ENCODE data around the gene SIAH3.

SIAH3 gene

DNA sequence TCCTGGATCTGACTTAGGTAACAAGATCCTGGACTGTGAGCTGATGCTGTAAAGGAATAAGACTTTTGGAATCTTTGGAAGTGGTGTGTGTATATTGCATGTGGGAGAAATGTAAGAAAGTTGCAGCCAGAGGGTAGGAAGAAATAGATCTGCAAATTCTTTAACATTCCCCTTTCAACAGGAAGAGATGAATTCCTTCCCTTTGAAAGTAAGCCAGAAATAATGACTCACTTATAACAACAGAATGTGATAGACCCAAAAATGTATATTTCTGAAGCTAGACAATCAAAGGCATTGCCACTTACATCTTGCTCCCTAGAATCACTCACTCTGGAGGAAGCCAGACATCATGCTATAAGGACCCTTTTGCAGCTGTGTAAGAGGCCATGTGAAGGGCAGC, 9.8 kb upstream of the SIAH3 start:
- no peak for DNase-seq

DNA sequence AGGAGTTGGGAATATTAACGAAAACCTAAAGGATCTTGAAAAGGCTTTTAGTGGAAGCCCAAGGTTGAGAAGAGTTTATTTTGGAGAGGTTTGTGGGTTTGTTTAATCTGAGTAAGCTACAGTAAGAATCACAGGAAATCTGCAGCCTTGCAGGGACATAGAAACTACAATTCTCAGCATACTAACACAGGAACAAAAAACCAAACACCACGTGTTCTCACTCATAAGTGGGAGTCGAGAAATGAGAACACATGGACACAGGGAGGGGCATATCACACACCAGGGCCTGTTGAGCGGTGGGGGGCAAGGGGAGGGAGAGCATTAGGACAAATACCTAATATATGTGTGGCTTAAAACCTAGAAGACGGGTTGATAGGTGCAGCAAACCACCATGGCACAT, 8.7 kb upstream of the SIAH3 start:
- DNase-seq = no peak

DNA sequence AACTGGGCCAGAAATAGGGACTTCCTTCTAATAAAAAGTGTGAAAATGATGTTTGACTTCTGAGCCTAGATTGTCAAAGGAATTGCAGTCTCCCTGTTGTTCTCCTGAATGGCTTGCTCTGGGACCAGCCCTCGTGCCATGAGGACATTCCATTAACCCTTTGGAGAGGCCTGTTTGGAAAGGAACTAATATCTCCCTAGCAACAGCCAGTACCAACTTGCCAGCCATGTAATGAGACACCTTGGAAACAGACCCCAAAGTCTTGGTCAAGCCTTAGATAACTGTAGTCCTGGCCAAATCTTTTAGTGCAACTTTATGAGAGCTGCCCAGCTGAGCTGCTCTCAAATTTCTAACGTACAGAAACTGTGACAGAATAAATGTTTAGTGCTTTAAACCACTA, 8.2 kb upstream of the SIAH3 start:
- DNase-seq = no peak

- no peak for DNase-seq
Observed at GRCh38 chr13:45852494-45852893, 941 bp upstream of the SIAH3 start.

DNA sequence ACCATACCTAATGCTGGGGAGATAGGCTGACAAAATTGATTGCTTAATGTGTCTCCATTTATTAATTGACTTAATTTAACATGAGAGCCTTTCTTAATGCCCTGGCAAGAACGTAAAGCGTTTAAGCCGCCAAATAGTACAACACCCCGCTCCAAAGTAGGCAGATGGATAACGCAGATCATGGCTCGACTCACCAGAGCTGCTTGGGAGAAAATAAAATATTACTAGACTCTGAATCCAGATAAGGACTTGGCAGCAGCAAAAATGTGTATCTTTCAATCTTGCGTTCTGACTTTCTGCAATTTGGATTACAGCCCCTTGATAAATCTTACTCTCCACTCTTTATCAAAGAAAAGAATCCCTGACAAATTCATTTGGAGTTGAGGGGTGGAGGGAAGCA, 403 bp upstream of the SIAH3 start:
- DNase-seq = no peak

DNA sequence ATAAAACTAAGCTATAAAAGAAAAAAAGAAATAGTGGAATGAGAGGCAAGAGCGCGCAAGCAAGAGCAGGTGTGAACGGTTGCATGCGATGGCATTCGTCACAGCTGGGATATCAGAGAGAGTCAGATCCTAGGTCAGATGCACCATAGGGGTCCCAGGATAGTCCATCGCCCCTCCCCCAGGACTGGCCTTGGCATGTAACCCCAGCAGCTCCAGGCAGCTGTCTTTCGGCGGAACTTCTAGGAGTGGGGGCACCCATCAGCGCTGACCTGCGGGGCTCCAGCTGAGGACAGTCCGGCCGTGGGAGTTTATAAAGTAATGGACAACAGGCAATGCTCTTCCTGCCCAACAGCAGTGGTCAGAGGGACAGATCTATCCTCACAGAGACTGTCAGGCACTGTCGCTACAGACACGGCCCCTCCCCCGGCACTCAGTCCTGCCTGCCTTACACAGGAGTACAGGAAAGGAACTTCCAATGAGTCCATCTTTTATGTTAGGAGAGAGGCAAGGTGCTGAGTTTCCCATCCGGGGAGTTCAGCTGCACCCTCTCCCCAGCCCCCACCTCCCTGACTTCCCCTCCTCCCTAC, 1.4 kb downstream of the SIAH3 start:
- no peak for DNase-seq

DNA sequence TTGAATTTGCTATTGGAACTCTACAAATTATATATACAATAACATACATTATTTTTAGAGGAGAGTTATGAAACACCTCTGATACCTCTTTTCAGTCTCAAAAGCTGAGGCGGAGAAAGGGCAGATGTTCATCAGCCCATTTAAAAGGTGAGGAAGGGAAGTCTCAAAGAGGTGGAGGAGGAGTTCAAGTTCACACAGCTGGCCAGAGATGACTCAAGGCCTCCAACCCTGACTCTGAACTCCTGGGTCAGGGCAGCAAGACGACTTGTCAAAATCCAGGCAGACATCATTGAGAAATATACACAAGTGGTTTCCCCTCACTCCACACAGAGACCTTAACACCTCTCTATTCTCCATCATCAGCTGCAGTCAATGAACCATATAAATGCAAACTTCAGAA, 2.1 kb downstream of the SIAH3 start:
- DNase-seq = no peak

GRCh38 chr13:45847554-45848224, 3.9 kb downstream of the SIAH3 start:
- DNase-seq = peak; percentile 40

DNA sequence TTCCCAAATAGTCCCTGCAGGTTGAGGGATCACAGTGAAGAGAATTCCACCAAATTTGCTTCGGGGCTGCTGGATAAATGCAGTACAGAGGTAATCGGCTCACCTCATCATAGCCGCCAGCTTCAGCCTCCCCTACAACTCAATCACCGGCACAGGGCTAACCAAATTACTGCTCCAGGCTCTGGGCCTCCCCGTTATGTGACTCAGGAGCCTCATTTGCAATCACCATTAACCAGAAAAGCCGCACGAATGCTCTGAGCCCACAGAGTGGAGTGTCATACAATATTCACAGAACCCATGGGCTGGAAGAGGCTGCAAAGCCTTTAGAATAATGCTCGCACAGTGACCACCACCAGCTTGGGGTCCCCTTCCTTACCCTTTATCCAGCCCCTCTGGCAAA, 4.9 kb downstream of the SIAH3 start:
- DNase-seq = no peak

DNA sequence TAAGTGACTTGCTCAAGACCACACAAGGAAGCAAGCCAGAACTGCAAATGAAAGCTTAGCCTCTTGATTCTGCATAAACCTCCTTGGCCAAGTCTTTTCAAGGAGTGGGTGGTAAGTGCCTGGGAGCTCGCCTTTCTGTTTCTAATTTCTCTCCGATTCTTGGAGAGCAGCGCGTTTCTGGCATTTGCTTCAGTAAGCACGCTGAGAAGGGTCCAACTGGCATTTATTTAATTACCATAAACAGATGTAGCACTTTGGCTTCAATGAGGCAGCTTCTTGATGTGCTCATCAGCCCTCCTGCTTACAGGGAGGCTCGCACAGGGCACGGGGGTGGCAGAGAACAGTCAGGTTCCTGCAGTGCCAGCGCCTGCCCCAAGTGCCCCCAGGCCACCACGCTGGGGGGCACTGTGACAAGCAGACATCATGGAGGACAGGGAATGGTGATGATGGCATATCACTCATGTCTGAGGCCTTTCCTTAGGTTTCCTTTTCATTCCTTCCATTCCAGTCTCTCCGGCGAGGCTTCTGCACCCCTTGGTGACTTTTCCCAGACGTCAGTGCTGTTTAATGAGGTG, 13.3 kb downstream of the SIAH3 start:
- no peak for DNase-seq

GRCh38 chr13:45837111-45837510, 14.4 kb downstream of the SIAH3 start:
- no peak for DNase-seq

- DNase-seq = no peak
Observed at GRCh38 chr13:45834411-45834994, 17.1 kb downstream of the SIAH3 start.

DNA sequence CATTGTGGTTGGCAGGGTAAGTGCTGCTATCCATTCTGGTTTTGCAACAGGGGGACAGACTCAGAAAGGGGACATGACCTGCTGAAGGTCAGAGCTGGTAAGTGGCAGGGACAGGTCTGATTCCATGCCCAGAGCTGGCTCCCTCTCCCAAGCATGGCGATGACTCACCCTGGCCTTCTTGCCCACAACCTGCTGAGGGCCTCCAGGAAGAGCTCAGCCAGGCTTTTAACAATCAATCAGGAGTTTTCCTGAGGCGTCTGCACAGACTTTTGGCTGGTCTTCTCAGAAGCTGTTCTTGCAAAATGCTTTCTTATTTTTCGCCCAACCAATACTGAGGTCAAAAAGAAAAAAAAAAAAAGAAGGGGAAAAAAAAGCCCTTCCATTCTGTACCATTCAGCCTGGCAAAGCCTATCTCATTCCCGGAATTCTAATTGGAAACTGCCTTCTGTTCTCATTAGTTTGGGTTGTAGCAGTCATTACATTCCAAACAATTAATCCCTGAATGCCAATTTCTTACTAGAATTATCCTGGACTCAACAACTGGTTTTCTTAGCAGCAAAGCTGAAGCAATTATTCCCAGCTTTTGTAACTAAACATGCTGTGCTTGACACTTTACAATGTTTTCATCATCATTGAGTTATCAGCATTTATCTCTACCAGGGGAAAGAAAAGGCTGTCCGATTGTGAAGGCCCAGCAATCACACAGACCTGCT, 17.7 kb downstream of the SIAH3 start:
- DNase-seq = no peak

GRCh38 chr13:45833242-45833641, 18.3 kb downstream of the SIAH3 start:
- no peak for DNase-seq

DNA sequence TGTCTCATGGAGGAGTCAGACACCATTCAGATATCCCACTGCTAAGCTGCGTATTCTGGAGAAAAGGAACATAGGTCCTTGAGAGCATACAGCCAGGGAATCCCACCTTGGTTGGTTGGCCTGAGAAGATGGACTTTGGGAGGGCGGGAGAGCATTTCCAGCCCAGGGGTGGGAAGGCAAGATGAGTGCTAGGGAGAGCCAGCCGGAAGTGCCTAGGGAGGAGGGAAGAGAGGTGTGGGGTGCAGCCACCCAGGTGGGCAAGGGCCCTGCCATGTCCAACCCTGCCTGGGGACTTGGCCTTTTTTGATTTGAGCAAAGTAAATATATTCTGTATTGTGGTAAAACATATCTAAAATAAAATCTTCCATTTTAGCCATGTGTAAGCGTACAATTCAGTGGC, 19.7 kb downstream of the SIAH3 start:
- no peak for DNase-seq

DNA sequence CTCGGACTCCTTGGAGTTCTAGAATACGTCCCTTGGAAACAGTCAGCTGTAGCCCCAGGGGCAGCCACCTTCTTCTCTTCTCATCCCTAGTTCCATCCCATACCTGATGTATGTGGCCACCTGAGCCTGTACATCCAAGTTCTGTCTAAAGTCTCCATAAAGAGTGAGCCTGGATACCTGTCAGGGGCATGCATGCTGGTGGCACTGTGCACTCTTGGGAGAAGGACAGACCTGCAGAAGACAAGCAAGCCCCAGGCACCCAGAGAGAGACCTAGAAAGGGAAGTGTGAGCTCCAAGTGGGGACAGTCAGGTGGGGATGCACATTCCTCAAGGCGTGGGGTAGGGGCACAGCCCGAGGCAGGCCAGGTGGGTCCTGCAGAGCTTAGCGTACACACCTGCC, 21.4 kb downstream of the SIAH3 start:
- no peak for DNase-seq

DNA sequence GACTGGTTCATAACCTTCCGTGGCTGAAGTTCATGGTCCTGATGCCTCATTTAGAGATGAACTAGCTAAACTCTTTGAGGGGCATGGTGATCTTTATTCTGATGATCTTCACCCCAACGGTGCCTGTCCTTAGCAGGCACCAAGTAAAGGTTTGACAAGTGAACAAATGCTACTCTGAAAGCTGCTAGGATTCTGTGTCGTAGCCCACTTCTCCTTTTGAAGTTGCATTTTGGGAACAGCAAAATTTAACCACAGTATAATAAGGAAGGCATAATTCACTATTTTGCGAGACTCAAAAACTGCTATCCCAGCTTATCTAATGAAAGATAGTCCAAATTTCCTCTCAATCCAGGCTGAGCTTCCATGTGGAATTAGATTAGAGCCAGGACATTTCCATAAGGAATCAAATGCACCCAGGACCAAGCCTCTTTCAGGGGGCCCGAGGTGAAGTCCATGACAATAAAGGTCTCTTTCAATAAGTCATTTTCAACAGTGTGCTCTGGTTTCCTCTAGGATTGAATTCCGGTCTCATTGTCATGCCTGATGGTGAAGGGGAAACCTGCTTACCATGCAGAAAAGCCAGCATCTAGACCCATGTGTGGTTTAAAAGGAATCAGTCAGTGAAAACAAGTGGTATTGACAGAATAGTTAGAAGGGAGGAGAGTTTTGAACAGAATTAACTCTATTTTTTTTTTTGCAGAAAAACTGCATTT, 23.1 kb downstream of the SIAH3 start:
- DNase-seq = no peak

DNA sequence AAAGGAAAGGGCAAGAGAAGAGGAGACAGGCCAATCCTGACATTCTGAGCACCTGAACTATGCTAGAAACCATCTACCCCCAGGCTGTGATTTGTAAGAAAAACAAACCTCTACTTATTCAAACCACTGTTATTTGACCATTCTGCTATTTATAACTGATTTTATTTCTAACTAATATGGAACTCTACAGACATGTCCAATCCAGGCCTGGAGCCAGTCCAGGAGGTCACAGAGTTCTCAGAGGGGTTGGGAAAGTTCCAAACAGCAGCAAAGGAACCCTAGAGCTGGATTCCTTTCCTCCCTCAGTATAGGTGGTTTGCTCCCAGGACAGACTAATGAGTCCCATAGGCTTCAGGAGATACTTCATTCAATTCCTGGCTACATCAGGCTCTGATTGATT, 24.2 kb downstream of the SIAH3 start:
- no peak for DNase-seq

- DNase-seq = no peak
Observed at GRCh38 chr13:45826731-45827130, 24.8 kb downstream of the SIAH3 start.

- DNase-seq = no peak
Observed at GRCh38 chr13:45825387-45825650, 26.2 kb downstream of the SIAH3 start.

- DNase-seq = no peak
Observed at GRCh38 chr13:45823583-45823982, 28.0 kb downstream of the SIAH3 start.

- DNase-seq = no peak
Observed at GRCh38 chr13:45821811-45822210, 29.7 kb downstream of the SIAH3 start.

DNA sequence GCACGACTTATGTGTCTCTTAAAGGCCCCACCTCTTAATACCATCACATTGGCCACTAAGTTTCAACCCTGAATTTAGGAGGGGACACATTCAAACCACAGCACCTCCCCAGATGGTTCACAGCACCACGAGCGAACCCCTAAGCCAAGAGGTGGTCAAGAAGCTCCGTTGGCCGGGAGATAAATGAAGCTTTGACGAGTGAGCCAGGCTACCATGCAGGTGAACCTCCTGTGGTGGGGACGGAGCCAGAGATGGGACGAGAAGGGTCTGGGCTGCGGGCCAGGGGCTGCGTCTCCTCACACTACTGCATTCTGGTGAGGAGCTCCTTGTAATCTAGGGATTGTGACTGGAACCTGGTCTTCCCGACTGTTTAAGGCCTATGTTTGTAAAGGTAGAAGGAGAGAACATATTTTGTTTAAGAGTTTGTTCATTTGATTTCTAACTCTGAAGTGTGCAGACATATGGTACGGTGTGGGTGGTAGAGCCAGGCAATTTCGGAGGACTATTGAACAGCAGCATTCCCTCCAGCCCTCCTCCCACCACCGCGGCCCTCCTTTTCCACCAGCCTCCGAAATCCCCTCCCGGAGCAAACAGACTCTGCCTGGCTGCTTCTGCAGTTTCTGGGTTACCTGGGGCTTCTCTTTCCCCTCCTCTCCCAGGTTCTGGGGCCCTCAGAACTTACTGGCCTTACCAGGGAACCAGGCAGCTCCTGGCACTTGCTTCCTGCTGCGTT, 31.3 kb downstream of the SIAH3 start:
- no peak for DNase-seq

Data from activated gamma-delta T cell treated with Interleukin-2 at 50 U/mL for 16 hours (primary cell).